GM19463 (cell line): ENCODE measurements around the gene ISX.
"Not testable (repeated sequence)": the region's sequence is repeated elsewhere in the genome, so short reads cannot be mapped to it uniquely, and the experiment has no call there.

Experiments used
- ATAC-seq: cut with Tn5 transposase; IDR thresholded peaks from one replicate; pipeline ENCODE4 v1.9.1; 2021; ENCODE audit warnings: mild to moderate bottlenecking, moderate library complexity; ENCODE audit not compliant: unreplicated experiment

ISX gene

GRCh38 chr22:35065796-35066218 lies at the start of gene ISX:
Gene ISX, plus strand, starts transcription at chr22:35066158. Its CDS starts 930 bp downstream, at chr22:35067088.
- ATAC-seq, result no peak

- no peak for ATAC-seq
These were observed 49.0 kb upstream of the ISX start for GRCh38 chr22:35016909-35017308.

GRCh38 chr22:35018995-35019394 lies 47.0 kb upstream of the ISX start:
- ATAC-seq, result no peak

- ATAC-seq, result no peak
These were observed 45.4 kb upstream of the ISX start for GRCh38 chr22:35020517-35020916.

- no peak for ATAC-seq
These were observed 44.8 kb upstream of the ISX start for GRCh38 chr22:35021161-35021560.

GRCh38 chr22:35022291-35022690 lies 43.7 kb upstream of the ISX start:
- no peak for ATAC-seq

GRCh38 chr22:35023692-35024363 lies 42.1 kb upstream of the ISX start:
- no peak for ATAC-seq

GRCh38 chr22:35024364-35024692 lies 41.6 kb upstream of the ISX start:
- ATAC-seq, result no peak

GRCh38 chr22:35030112-35030511 lies 35.8 kb upstream of the ISX start:
- ATAC-seq, result not testable (repeated sequence)

- ATAC-seq, result no peak
These were observed 33.4 kb upstream of the ISX start for GRCh38 chr22:35032571-35032970.

- no peak for ATAC-seq
These were observed 32.2 kb upstream of the ISX start for GRCh38 chr22:35033635-35034296.

- no peak for ATAC-seq
These were observed 31.0 kb upstream of the ISX start for GRCh38 chr22:35034963-35035362.

- no peak for ATAC-seq
These were observed 28.9 kb upstream of the ISX start for GRCh38 chr22:35037089-35037488.

- no peak for ATAC-seq
These were observed 26.3 kb upstream of the ISX start for GRCh38 chr22:35039625-35040024.

GRCh38 chr22:35043252-35043933 lies 22.6 kb upstream of the ISX start:
- no peak for ATAC-seq

GRCh38 chr22:35043934-35044319 lies 22.0 kb upstream of the ISX start:
- ATAC-seq, result no peak

GRCh38 chr22:35044607-35045390 lies 21.2 kb upstream of the ISX start:
- no peak for ATAC-seq

GRCh38 chr22:35045451-35045850 lies 20.5 kb upstream of the ISX start:
- no peak for ATAC-seq

GRCh38 chr22:35046744-35047462 lies 19.1 kb upstream of the ISX start:
- ATAC-seq, result no peak

- not testable (repeated sequence) for ATAC-seq
These were observed 15.9 kb upstream of the ISX start for GRCh38 chr22:35050038-35050437.

- no peak for ATAC-seq
These were observed 14.9 kb upstream of the ISX start for GRCh38 chr22:35051013-35051535.
